ENCODE measurements around the gene CD99.

CD99 gene

DNA sequence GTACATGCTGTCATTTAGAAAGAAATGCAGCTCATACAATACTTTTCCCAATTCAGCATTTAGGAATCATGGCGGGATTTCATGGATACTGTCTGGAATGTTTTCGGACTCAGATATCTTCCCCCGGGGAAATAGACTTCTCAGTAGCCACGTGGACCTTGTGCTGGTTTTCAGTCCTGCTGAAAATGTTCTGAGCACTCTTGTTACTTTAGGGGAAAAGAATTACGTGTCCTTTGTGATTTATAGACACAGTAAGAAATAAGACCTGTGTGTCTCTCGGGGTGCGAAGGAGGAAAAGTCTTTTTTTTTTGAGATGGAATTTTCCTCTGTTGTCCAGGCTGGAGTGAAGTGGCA is 3.8 kb downstream of the CD99 start:
- Histone ChIP-seq H3K27me3 (ENCODE audit: insufficient read depth, low read length, poor library complexity) (no peaks in the 10 kb centered on the region), H3K4me1 (ENCODE audit: insufficient read depth, low read length) (peaks cover 75% of the 10 kb centered on the region), H3K27ac (ENCODE audit: low read length) (peak overlapping the region; percentile 99), H3K79me2 (ENCODE audit: insufficient read depth, low read length) (peaks cover 95% of the 10 kb centered on the region), H3K9ac (ENCODE audit: low read depth, low read length) (peak overlapping the region; percentile 89), H4K20me1 (ENCODE audit: insufficient read depth, low read length) (peaks cover 65% of the 10 kb centered on the region), H3K36me3 (ENCODE audit: insufficient read depth, low read length) (peaks cover 73% of the 10 kb centered on the region), H3K4me2 (ENCODE audit: insufficient read depth, low read length) (peak overlapping the region; percentile 76), H2AFZ (ENCODE audit: low read depth, low read length) (no peak overlapping the region), H3K9me3 (ENCODE audit: insufficient read depth, low read length, severe bottlenecking) (no peaks in the 10 kb centered on the region), H3K4me3 (ENCODE audit: low read depth in 1 of 2, low read length in 2 of 2) (peak overlapping the region; percentile 58 to 92)
- DNase-seq = no peak
- ATAC-seq (ENCODE audit: insufficient read depth, low read depth) = no peak
- TF ChIP-seq, protein P1, sequence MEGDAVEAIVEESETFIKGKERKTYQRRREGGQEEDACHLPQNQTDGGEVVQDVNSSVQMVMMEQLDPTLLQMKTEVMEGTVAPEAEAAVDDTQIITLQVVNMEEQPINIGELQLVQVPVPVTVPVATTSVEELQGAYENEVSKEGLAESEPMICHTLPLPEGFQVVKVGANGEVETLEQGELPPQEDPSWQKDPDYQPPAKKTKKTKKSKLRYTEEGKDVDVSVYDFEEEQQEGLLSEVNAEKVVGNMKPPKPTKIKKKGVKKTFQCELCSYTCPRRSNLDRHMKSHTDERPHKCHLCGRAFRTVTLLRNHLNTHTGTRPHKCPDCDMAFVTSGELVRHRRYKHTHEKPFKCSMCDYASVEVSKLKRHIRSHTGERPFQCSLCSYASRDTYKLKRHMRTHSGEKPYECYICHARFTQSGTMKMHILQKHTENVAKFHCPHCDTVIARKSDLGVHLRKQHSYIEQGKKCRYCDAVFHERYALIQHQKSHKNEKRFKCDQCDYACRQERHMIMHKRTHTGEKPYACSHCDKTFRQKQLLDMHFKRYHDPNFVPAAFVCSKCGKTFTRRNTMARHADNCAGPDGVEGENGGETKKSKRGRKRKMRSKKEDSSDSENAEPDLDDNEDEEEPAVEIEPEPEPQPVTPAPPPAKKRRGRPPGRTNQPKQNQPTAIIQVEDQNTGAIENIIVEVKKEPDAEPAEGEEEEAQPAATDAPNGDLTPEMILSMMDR (IDR thresholded peaks at IDR 0.05; ENCODE audit: borderline replicate concordance, extremely low read depth, low read length, poor library complexity, severe bottlenecking) = no peak
- TF ChIP-seq EZH2 (IDR thresholded peaks at IDR 0.05; ENCODE audit: borderline replicate concordance, low read depth, low read length, severe bottlenecking) = no peak

DNA sequence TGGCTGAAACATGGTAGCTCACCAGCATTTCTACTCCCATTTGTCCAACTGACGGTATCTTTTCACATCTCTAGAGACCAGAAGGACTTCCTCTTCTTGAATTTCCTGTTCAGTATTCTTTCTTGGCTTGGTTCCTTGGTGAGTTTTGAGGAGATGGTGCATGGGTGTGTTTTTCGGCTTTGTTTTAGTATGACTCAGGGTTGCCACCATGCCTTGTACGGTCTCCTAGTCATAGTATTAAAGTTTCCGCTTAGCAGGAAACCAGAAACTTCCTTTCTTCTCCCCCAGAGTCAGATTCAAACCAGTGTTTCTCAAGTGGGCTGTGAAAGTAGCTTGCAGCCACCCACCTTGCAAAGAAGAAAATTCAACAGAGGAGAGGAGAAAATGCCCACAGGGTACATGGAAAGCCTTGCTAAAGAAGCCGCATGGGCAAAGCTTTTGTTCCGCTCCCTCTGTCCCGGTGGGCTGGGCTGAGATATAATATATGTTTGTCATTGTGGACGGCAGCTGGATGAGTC is 5.7 kb downstream of the CD99 start:
- Histone ChIP-seq H3K4me3 (ENCODE audit: low read depth in 1 of 2, low read length in 2 of 2) (peak overlapping the region; percentile 4 to 92; a peak in 3 of 4 replicates), H2AFZ (ENCODE audit: low read depth, low read length) (no peak overlapping the region), H3K79me2 (ENCODE audit: insufficient read depth, low read length) (peaks cover 100% of the 10 kb centered on the region), H3K27ac (ENCODE audit: low read length) (peak overlapping the region; percentile 99), H3K9ac (ENCODE audit: low read depth, low read length) (peak overlapping the region; percentile 89), H3K4me2 (ENCODE audit: insufficient read depth, low read length) (peak overlapping the region; percentile 76), H4K20me1 (ENCODE audit: insufficient read depth, low read length) (peaks cover 84% of the 10 kb centered on the region), H3K9me3 (ENCODE audit: insufficient read depth, low read length, severe bottlenecking) (no peaks in the 10 kb centered on the region), H3K36me3 (ENCODE audit: insufficient read depth, low read length) (peaks cover 85% of the 10 kb centered on the region), H3K27me3 (ENCODE audit: insufficient read depth, low read length, poor library complexity) (no peaks in the 10 kb centered on the region), H3K4me1 (ENCODE audit: insufficient read depth, low read length) (peaks cover 86% of the 10 kb centered on the region)
- TF ChIP-seq, protein P1 (IDR thresholded peaks at IDR 0.05; ENCODE audit: borderline replicate concordance, extremely low read depth, low read length, poor library complexity, severe bottlenecking) = no peak
- no peak for TF ChIP-seq EZH2 (IDR thresholded peaks at IDR 0.05; ENCODE audit: borderline replicate concordance, low read depth, low read length, severe bottlenecking)
- ATAC-seq (ENCODE audit: insufficient read depth, low read depth) (peak; percentile 66), DNase-seq (peak; percentile 77)

DNA sequence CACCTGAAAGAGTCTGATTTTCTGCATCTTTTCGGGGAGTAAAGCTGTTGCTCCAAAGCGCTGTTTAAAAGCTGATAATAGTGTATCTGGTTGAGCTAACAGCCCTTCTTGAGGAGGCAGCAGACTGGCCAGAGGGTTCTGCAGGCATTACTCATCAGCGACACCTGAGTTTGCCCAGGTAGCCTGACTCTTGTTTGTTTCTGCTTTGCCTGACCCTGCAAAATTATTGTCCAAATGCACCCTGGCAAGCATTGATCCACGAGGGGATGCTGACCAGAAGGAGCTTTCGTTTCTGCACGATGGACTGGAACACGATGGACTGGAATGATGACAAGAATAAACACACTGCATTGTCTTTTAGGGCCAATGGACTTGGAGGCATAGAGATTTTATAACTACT is 6.2 kb downstream of the CD99 start:
- Histone ChIP-seq H3K9me3 (ENCODE audit: insufficient read depth, low read length, severe bottlenecking) (no peaks in the 10 kb centered on the region), H4K20me1 (ENCODE audit: insufficient read depth, low read length) (peaks cover 88% of the 10 kb centered on the region), H3K79me2 (ENCODE audit: insufficient read depth, low read length) (peaks cover 100% of the 10 kb centered on the region), H2AFZ (ENCODE audit: low read depth, low read length) (no peak overlapping the region), H3K36me3 (ENCODE audit: insufficient read depth, low read length) (peaks cover 87% of the 10 kb centered on the region), H3K4me2 (ENCODE audit: insufficient read depth, low read length) (peak overlapping the region; percentile 76), H3K27ac (ENCODE audit: low read length) (peak overlapping the region; percentile 99), H3K4me3 (ENCODE audit: low read depth in 1 of 2, low read length in 2 of 2) (peak overlapping the region; percentile 4 to 92; a peak in 3 of 4 replicates), H3K4me1 (ENCODE audit: insufficient read depth, low read length) (peaks cover 91% of the 10 kb centered on the region), H3K27me3 (ENCODE audit: insufficient read depth, low read length, poor library complexity) (no peaks in the 10 kb centered on the region), H3K9ac (ENCODE audit: low read depth, low read length) (peak overlapping the region; percentile 89)
- DNase-seq (no peak), ATAC-seq (ENCODE audit: insufficient read depth, low read depth) (no peak)
- no peak for TF ChIP-seq EZH2 (IDR thresholded peaks at IDR 0.05; ENCODE audit: borderline replicate concordance, low read depth, low read length, severe bottlenecking)
- TF ChIP-seq, protein P1 (IDR thresholded peaks at IDR 0.05; ENCODE audit: borderline replicate concordance, extremely low read depth, low read length, poor library complexity, severe bottlenecking) = no peak
